Mesenchymal stem cell (in vitro differentiated cells and primary cell): ENCODE results near the gene NANP.
"Not testable (repeated sequence)": the region's sequence is repeated elsewhere in the genome, so short reads cannot be mapped to it uniquely, and the experiment has no call there.

Experiments used
- DNase-seq: peaks from one replicate; pipeline ENCODE4 v3.0.0-alpha.2; 2013
- H2AFZ ChIP-seq: one replicate; pipeline ENCODE4 v1.6.1; 2013; ENCODE audit warnings: low read depth, mild to moderate bottlenecking, control low read depth, inconsistent platforms, low read length, moderate library complexity
- H2AK5ac ChIP-seq: 2 replicates; pipeline ENCODE4 v1.6.1; 2013; ENCODE audit warnings: low read length, moderate library complexity, mild to moderate bottlenecking, inconsistent platforms; ENCODE audit not compliant: severe bottlenecking
- H2BK120ac ChIP-seq: one replicate; pipeline ENCODE4 v1.6.1; 2013; ENCODE audit warnings: low read depth, mild to moderate bottlenecking, inconsistent platforms, low read length, moderate library complexity
- H2BK12ac ChIP-seq, 2 experiments: one replicate each; pipeline ENCODE4 v1.6.1; 2013; ENCODE audit warnings: inconsistent platforms in 2 of 2, low read length in 2 of 2, mild to moderate bottlenecking in 2 of 2, moderate library complexity in 2 of 2, control low read depth in 1 of 2
- H2BK15ac ChIP-seq: one replicate; pipeline ENCODE4 v1.6.1; 2013; ENCODE audit warnings: mild to moderate bottlenecking, low read depth, inconsistent platforms; ENCODE audit not compliant: poor library complexity, severe bottlenecking
- H2BK5ac ChIP-seq: 2 replicates; pipeline ENCODE4 v1.6.1; 2013; ENCODE audit warnings: low read depth, mild to moderate bottlenecking, low read length, control low read depth, inconsistent platforms; ENCODE audit not compliant: poor library complexity, severe bottlenecking
- H3K14ac ChIP-seq, 2 experiments: one replicate each; pipeline ENCODE4 v1.6.1; 2013; ENCODE audit warnings: inconsistent platforms in 2 of 2, low read length in 2 of 2, control low read depth in 1 of 2, mild to moderate bottlenecking in 1 of 2, moderate library complexity in 1 of 2
- H3K18ac ChIP-seq, 2 experiments: one replicate each; pipeline ENCODE4 v1.6.1; 2013; ENCODE audit warnings: inconsistent platforms in 2 of 2, low read length in 2 of 2, control low read depth in 1 of 2, low read depth in 1 of 2, mild to moderate bottlenecking in 1 of 2
- H3K23ac ChIP-seq, 2 experiments: one replicate each; pipeline ENCODE4 v1.6.1; 2013; ENCODE audit warnings: inconsistent platforms in 2 of 2, low read length in 2 of 2, mild to moderate bottlenecking in 2 of 2, moderate library complexity in 2 of 2, control low read depth in 1 of 2
- H3K27ac ChIP-seq: 2 replicates; pipeline ENCODE4 v1.5.1; 2013; ENCODE audit warnings: mild to moderate bottlenecking, moderate library complexity, low read length, control low read depth, inconsistent platforms; ENCODE audit not compliant: poor library complexity, severe bottlenecking
- H3K27me3 ChIP-seq, 2 experiments: 2 replicates each; pipeline versions ENCODE4 v1.6.1 to v1.7.0; 2013; ENCODE audit warnings: low read length in 2 of 2, mild to moderate bottlenecking in 2 of 2, moderate library complexity in 2 of 2, control low read depth in 1 of 2, inconsistent platforms in 1 of 2; ENCODE audit not compliant: control insufficient read depth in 1 of 2, insufficient read depth in 1 of 2
- H3K36me3 ChIP-seq, 2 experiments: 2 replicates each; pipeline versions ENCODE4 v1.6.1 to v1.7.0; 2013; ENCODE audit warnings: low read length in 2 of 2, control low read depth in 1 of 2, inconsistent platforms in 1 of 2, low read depth in 1 of 2, mild to moderate bottlenecking in 1 of 2; ENCODE audit not compliant: insufficient read depth in 2 of 2, control insufficient read depth in 1 of 2
- H3K4ac ChIP-seq, 2 experiments: one replicate each; pipeline ENCODE4 v1.6.1; 2013; ENCODE audit warnings: inconsistent platforms in 2 of 2, low read length in 2 of 2, mild to moderate bottlenecking in 2 of 2, moderate library complexity in 2 of 2, control low read depth in 1 of 2, low read depth in 1 of 2
- H3K4me1 ChIP-seq: 2 replicates; pipeline ENCODE4 v1.6.1; 2013; ENCODE audit warnings: low read depth, low read length, control low read depth; ENCODE audit not compliant: control insufficient read depth, insufficient read depth
- H3K4me2 ChIP-seq: 2 replicates; pipeline ENCODE4 v1.6.1; 2013; ENCODE audit warnings: low read length, mild to moderate bottlenecking, inconsistent platforms; ENCODE audit not compliant: poor library complexity, severe bottlenecking
- H3K4me3 ChIP-seq, 2 experiments: 2 replicates each; pipeline versions ENCODE4 v1.5.1 to v1.7.0; 2013; ENCODE audit warnings: low read length in 2 of 2, mild to moderate bottlenecking in 2 of 2, control low read depth in 1 of 2, low read depth in 1 of 2; ENCODE audit not compliant: insufficient read depth in 1 of 2
- H3K79me1 ChIP-seq: replicated peaks from 2 replicates; pipeline ENCODE4 v1.6.1; 2013; ENCODE audit warnings: mild to moderate bottlenecking, control low read depth, low read length, inconsistent platforms; ENCODE audit not compliant: poor library complexity, severe bottlenecking
- H3K9ac ChIP-seq: 2 replicates; pipeline ENCODE4 v1.7.0; 2013; ENCODE audit warnings: mild to moderate bottlenecking, low read length, moderate library complexity
- H3K9me3 ChIP-seq: 2 replicates; pipeline ENCODE4 v1.7.0; 2013; ENCODE audit warnings: mild to moderate bottlenecking, low read length; ENCODE audit not compliant: control insufficient read depth
- H4K8ac ChIP-seq: one replicate; pipeline ENCODE4 v1.6.1; 2013; ENCODE audit warnings: inconsistent platforms, mild to moderate bottlenecking, low read length, moderate library complexity
- H4K91ac ChIP-seq: one replicate; pipeline ENCODE4 v1.6.1; 2013; ENCODE audit warnings: mild to moderate bottlenecking, low read length, inconsistent platforms
- WGBS: methylation state at CpG from one replicate; pipeline ENCODE4 v1.1.7; 2013; ENCODE audit warnings: mixed read lengths; 5-methylcytosine and 5-hydroxymethylcytosine counted together

NANP gene

DNA sequence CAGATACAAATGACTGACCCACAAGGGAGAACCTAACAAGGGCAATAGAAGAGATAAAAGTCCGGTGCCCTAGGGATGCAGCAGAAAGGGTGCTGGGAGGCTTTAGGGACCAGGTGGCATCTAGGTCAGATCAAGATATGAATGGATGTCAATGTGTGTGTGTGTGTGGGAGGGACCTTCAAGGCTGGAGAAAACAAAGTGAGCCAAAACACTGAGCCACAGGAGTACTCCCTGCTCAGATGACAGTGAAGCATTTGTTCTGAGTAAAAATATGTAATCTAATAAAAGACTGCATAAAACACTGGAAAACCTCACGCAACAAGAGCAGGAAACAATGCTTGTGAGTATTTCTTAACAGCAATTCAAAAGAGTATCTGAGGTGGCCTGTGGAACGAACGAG is 44.6 kb upstream of the NANP start:
- H3K4me1 ChIP-seq: peaks cover 2% of the 10 kb centered on the region
- H3K36me3 ChIP-seq: peaks cover 2 to 8% of the 10 kb centered on the region in 2 experiments
- no peaks in the 10 kb centered on the region for H3K9me3 ChIP-seq
- H3K9ac ChIP-seq: no peak overlapping the region
- no peak overlapping the region for H3K18ac ChIP-seq
- H2BK15ac ChIP-seq: no peak overlapping the region
- WGBS: 91% methylated on average over 4 of the region's 4 CpGs
- H2BK120ac ChIP-seq: no peak overlapping the region
- H3K27ac ChIP-seq: no peak overlapping the region
- no peak overlapping the region for H3K23ac ChIP-seq
- H3K27me3 ChIP-seq: no peaks in the 10 kb centered on the region
- H3K79me1 ChIP-seq: no peaks in the 10 kb centered on the region
- no peak overlapping the region for H3K14ac ChIP-seq
- H4K91ac ChIP-seq: no peak overlapping the region
- H2BK5ac ChIP-seq: no peak overlapping the region
- H3K4me3 ChIP-seq: no peak overlapping the region
- no peak for DNase-seq
- H2AK5ac ChIP-seq: no peak overlapping the region
- no peak overlapping the region for H2BK12ac ChIP-seq
- no peak overlapping the region for H3K4me2 ChIP-seq
- no peak overlapping the region for H2AFZ ChIP-seq
- H4K8ac ChIP-seq: no peak overlapping the region
- H3K4ac ChIP-seq: no peak overlapping the region

DNA sequence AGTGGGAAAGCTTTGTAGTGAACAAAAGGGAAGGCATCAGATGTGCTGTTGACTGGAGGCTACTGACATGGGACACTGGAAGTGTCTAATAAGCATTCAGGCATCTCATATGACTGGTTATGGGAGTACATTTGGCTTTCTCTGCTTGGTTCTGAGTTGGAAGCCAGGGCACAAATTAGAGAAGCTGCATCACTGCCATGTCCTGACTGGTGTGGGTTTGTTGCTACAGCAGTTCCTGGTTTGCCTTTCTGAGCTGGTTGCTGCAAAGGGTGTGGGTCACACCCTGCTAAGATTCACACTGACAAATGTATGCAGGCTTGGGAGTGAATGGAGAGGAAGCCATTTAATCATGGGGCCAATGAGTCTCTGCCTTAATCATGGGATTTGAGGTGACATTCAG is 36.2 kb upstream of the NANP start:
- no peak for DNase-seq
- no peak overlapping the region for H2BK120ac ChIP-seq
- no peak overlapping the region for H2AFZ ChIP-seq
- no peak overlapping the region for H3K18ac ChIP-seq
- no peak overlapping the region for H2BK15ac ChIP-seq
- no peak overlapping the region for H3K9ac ChIP-seq
- H3K9me3 ChIP-seq: no peaks in the 10 kb centered on the region
- H3K4me3 ChIP-seq: no peak overlapping the region
- no peaks in the 10 kb centered on the region for H3K27me3 ChIP-seq
- H4K8ac ChIP-seq: no peak overlapping the region
- H2BK12ac ChIP-seq: no peak overlapping the region
- no peak overlapping the region for H2AK5ac ChIP-seq
- no peak overlapping the region for H3K23ac ChIP-seq
- H3K4ac ChIP-seq: no peak overlapping the region
- H3K4me1 ChIP-seq: no peaks in the 10 kb centered on the region
- H2BK5ac ChIP-seq: no peak overlapping the region
- H3K14ac ChIP-seq: no peak overlapping the region
- H4K91ac ChIP-seq: no peak overlapping the region
- H3K79me1 ChIP-seq: no peaks in the 10 kb centered on the region
- H3K4me2 ChIP-seq: no peak overlapping the region
- H3K36me3 ChIP-seq: no peaks in the 10 kb centered on the region
- no peak overlapping the region for H3K27ac ChIP-seq

DNA sequence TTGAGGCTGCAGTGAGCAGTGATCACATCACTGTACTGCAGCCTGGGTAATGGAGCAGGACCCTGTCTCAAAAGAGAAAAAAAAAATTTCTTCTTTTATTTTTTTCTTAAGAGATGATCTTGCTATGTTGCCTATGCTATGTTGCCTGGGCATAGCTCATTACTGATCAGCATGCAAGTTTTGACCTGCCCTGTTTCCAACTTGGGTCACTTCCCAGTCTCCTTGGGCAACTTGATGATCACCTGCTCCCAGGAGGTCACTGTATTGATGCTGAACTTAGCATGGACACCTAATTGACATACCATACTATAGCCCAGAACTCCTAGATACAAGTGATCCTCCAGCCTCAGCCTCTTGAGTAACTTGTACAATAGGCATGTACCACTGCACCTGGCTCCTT is 30.7 kb upstream of the NANP start:
- no peak overlapping the region for H3K4me3 ChIP-seq
- H2BK12ac ChIP-seq: no peak overlapping the region
- no peak for DNase-seq
- no peaks in the 10 kb centered on the region for H3K4me1 ChIP-seq
- no peak overlapping the region for H2AFZ ChIP-seq
- H2BK5ac ChIP-seq: no peak overlapping the region
- H3K27ac ChIP-seq: no peak overlapping the region
- no peak overlapping the region for H4K91ac ChIP-seq
- H3K4ac ChIP-seq: no peak overlapping the region
- no peak overlapping the region for H3K9ac ChIP-seq
- H3K79me1 ChIP-seq: no peaks in the 10 kb centered on the region
- H3K14ac ChIP-seq: no peak overlapping the region
- no peak overlapping the region for H3K4me2 ChIP-seq
- no peaks in the 10 kb centered on the region for H3K27me3 ChIP-seq
- H2BK120ac ChIP-seq: no peak overlapping the region
- peaks cover 0 to 14% of the 10 kb centered on the region in 2 experiments for H3K36me3 ChIP-seq
- no peak overlapping the region for H3K18ac ChIP-seq
- H4K8ac ChIP-seq: no peak overlapping the region
- H2BK15ac ChIP-seq: no peak overlapping the region
- no peak overlapping the region for H2AK5ac ChIP-seq
- H3K23ac ChIP-seq: no peak overlapping the region
- no peaks in the 10 kb centered on the region for H3K9me3 ChIP-seq

DNA sequence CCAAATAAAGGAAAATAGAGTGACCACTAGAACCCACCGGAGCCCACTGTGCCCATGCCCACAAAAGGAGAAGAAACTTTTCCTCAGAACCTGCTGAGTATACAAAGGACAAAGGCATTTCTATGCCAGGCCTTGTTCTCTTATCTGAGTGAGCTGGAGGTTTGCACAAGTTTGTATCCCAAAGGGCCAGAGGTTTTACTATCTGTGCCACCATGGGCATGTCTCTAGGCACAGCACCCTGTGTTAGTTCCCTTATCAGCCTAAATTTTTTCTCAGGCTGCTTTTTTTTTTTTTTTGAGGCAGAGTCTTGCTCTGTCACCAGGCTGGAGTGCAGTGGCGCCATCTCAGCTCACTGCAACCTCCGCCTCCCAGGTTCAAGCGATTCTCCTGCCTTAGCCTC is 29.1 kb upstream of the NANP start:
- H3K9ac ChIP-seq, H2BK5ac ChIP-seq, H3K23ac ChIP-seq, H3K9me3 ChIP-seq, H3K27me3 ChIP-seq, H3K4me3 ChIP-seq, H3K79me1 ChIP-seq, H3K4me2 ChIP-seq, H2BK12ac ChIP-seq, DNase-seq, H3K27ac ChIP-seq, H2BK120ac ChIP-seq, H4K91ac ChIP-seq, H2BK15ac ChIP-seq, H2AK5ac ChIP-seq, H3K4me1 ChIP-seq, H3K14ac ChIP-seq, H2AFZ ChIP-seq, H3K18ac ChIP-seq, H3K4ac ChIP-seq, H4K8ac ChIP-seq: not testable (repeated sequence)
- WGBS: 97% methylated on average over 4 of the region's 4 CpGs
- peaks cover 0 to 26% of the 10 kb centered on the region in 2 experiments for H3K36me3 ChIP-seq
